Measurements from ENCODE around the gene SLC39A5.
"Not testable (repeated sequence)": the region's sequence is repeated elsewhere in the genome, so short reads cannot be mapped to it uniquely, and the experiment has no call there.

Gene SLC39A5

DNA sequence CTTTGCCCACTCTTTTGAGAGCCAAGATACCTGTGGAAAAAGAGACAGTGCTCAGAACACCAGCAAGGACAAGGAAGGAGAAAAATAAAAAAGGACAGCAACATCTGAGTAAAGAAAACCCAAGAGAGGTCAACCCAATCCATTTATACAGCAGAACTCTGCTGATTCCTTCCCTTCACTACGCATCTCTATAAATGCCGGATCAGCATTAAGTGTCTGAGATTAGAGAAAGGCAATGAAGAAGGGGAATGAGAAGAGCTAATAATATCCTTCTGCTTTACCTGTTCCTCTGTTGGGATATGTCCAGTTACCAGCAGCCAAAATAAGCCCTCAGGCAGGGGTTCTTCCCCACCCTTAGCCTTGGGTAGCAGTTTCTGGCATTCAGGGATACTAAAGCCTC lies 52.7 kb downstream of the SLC39A5 start:
- no peak for DNase-seq

DNA sequence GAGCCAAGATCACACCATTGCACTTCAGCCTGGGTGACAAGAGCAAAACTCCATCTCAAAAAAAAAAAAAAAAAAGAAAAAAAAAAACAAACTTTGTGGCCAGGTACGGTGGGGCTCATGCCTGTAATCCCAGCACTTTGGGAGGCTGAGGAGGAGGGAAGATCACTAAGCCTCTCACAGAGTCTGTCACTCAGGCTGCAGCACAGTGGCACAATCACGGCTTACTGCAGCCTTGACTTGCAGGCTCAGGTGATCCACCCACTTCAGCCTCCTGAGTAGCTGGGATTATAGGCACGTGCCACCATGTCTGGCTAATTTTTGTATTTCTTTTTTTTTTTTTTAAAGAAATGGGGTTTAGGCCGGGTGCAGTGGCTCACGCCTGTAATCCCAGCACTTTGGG lies 54.4 kb downstream of the SLC39A5 start:
- not testable (repeated sequence) for DNase-seq

DNA sequence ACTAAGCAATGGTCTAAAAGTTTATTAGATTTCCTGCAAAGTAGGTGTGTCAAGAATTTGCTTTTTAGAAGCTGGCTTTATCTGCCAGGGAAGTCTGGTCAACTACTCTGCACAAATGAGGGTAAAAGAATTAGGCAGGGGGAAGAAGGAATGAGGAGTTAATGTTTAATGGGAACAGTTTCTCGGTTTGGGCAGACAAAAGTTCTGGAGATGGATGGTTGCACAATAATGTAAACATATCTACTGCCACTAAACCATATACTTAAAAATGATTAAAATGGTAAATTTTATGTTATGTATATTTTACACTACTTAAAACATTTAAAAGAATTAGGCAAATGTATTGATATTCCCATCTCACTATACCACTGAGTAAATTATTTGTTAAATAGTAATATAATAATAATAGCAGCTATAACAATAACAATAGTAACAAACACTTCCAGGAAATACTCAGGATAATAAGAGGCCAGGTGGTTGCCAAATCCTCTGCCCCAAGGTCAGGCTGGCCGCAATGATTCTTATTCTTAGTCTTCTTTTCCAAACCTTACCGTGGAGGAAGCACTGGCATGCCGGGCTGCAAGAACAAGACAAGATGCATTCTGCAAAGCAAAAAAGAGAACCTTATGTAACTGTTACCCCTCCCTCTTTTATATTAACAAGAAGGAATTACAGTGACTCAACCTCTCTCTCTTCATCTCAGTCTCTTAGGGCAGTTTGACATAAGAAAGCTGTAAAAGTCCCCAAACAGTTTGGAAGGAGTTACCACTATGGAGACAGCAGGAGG lies 56.4 kb downstream of the SLC39A5 start:
- DNase-seq, result no peak

Measured in activated T-cell treated with anti-CD3 and anti-CD28 coated beads for 4 hours (primary cell).